Activated CD8-positive, alpha-beta T cell treated with anti-CD3 and anti-CD28 coated beads for 36 hours (primary cell): ENCODE results near the gene CLC. TPM values are rescaled to one million over a fixed set of nuclear protein-coding genes. Genes with fewer than 3 reads are reported as not detected.

Experiments
- ATAC-seq: fragments of 200-7000 bp; cut with Tn5 transposase; one replicate; pipeline ENCODE4 v1.10.0; 2021; ENCODE audit warnings: mild to moderate bottlenecking, moderate library complexity
- CTCF ChIA-PET: fragments of 350-600 bp; sonication (Branson Sonifier 250); formaldehyde crosslinking; loops from one replicate; lab custom pipeline; 2021; ENCODE audit warnings: antibody characterized with exemption; lab: Charles Lee
- POLR2A ChIA-PET: fragments of 350-600 bp; sonication (Branson Sonifier 250); formaldehyde crosslinking; loops from one replicate; lab custom pipeline; 2021; ENCODE audit warnings: antibody characterized with exemption; lab: Charles Lee
- DNase-seq: peaks from one replicate; pipeline ENCODE4 v3.0.0-alpha.2; 2020
- H3K27ac Mint-ChIP-seq: one replicate; pipeline ENCODE4 v1.8.0; 2021; ENCODE audit warnings: mild to moderate bottlenecking, mixed read lengths
- H3K27me3 Mint-ChIP-seq: one replicate; pipeline ENCODE4 v1.8.0; 2021; ENCODE audit warnings: mixed read lengths
- H3K36me3 Mint-ChIP-seq: one replicate; pipeline ENCODE4 v1.8.0; 2021; ENCODE audit warnings: low read depth, mixed read lengths
- H3K4me1 Mint-ChIP-seq: one replicate; pipeline ENCODE4 v1.8.0; 2021; ENCODE audit warnings: low read depth, mixed read lengths
- H3K4me3 Mint-ChIP-seq: one replicate; pipeline ENCODE4 v1.8.0; 2021; ENCODE audit warnings: mild to moderate bottlenecking, moderate library complexity, mixed read lengths
- H3K9me3 Mint-ChIP-seq: one replicate; pipeline ENCODE4 v1.8.0; 2021; ENCODE audit warnings: mixed read lengths
- CTCF ChIP-seq: fragments of 200-600 bp; IDR thresholded peaks from one replicate; pipeline ENCODE4 v1.8.0; 2022; ENCODE audit warnings: antibody characterized with exemption, mild to moderate bottlenecking
- intact Hi-C: fragments of 100-400 bp; cut with micrococcal nuclease; formaldehyde crosslinking; loops from one replicate; pipeline ENCODE4 v1.10.0; 2022
- total RNA-seq, 2 experiments: library from RNA; stranded (reverse); gene quantifications; one replicate each; pipeline ENCODE4 v1.2.3, GENCODE V29; 2021

CLC gene
- total RNA-seq, 2 experiments from 2014 or later = not detected

- Mint-ChIP-seq H3K27ac (no peak overlapping the region), H3K36me3 (peaks cover 1% of the 10 kb centered on the region), H3K9me3 (peaks cover 1% of the 10 kb centered on the region), H3K4me3 (no peak overlapping the region), H3K4me1 (peaks cover 22% of the 10 kb centered on the region), H3K27me3 (peaks cover 14% of the 10 kb centered on the region)
- TF ChIP-seq CTCF = no peak
- DNase-seq (no peak), ATAC-seq (no peak)
- CTCF ChIA-PET = no interaction called here
- intact Hi-C loops = no loop called here
- POLR2A ChIA-PET = no interaction called here
Observed at GRCh38 chr19:39709026-39709872, 28.6 kb downstream of the CLC start.

GRCh38 chr19:39708594-39708993, 29.2 kb downstream of the CLC start:
- Mint-ChIP-seq H3K27me3 (peaks cover 10% of the 10 kb centered on the region), H3K27ac (no peak overlapping the region), H3K4me1 (peaks cover 25% of the 10 kb centered on the region), H3K4me3 (no peak overlapping the region), H3K9me3 (peaks cover 1% of the 10 kb centered on the region), H3K36me3 (peaks cover 1% of the 10 kb centered on the region)
- intact Hi-C loops = no loop called here
- CTCF ChIA-PET = no interaction called here
- DNase-seq (no peak), ATAC-seq (no peak)
- no peak for TF ChIP-seq CTCF
- POLR2A ChIA-PET = no interaction called here

GRCh38 chr19:39705578-39706188, 32.1 kb downstream of the CLC start:
- H3K9me3 Mint-ChIP-seq = no peaks in the 10 kb centered on the region
- peaks cover 1% of the 10 kb centered on the region for H3K36me3 Mint-ChIP-seq
- CTCF ChIA-PET = no interaction called here
- peak overlapping the region; percentile 57 for H3K27ac Mint-ChIP-seq
- POLR2A ChIA-PET = no interaction called here
- intact Hi-C loops = no loop called here
- peaks cover 25% of the 10 kb centered on the region for H3K4me1 Mint-ChIP-seq
- no peak overlapping the region for H3K4me3 Mint-ChIP-seq
- DNase-seq (peak; percentile 64), ATAC-seq (peak; percentile 61)
- no peak for TF ChIP-seq CTCF
- H3K27me3 Mint-ChIP-seq = peaks cover 11% of the 10 kb centered on the region

GRCh38 chr19:39704181-39705044, 33.4 kb downstream of the CLC start, which contains the start of gene LGALS14:
LGALS14 (plus strand) TSS chr19:39704481; CDS start chr19:39704529, 48 bp downstream.
- ATAC-seq = peak; percentile 73
- intact Hi-C loops = no loop called here
- TF ChIP-seq CTCF = no peak
- peaks cover 18% of the 10 kb centered on the region for H3K27me3 Mint-ChIP-seq
- peak; percentile 23 for DNase-seq
- no peak within 1 kb of the TSS for H3K4me3 Mint-ChIP-seq
- peak within 1 kb of the TSS; percentile 57 for H3K27ac Mint-ChIP-seq
- H3K36me3 Mint-ChIP-seq = peaks cover 1% of the 10 kb centered on the region
- H3K4me1 Mint-ChIP-seq = peaks cover 25% of the 10 kb centered on the region
- ChIA-PET POLR2A (no interaction called here), CTCF (interaction anchor here (2.0 kb wide), 1 partner anchor 153 kb away, joined by 5 read pairs; no protein-coding TSS in a partner anchor)
- H3K9me3 Mint-ChIP-seq = no peaks in the 10 kb centered on the region
